GDM1 (cell line): ENCODE results near the gene HMGN3.

Experiments
- DNase-seq: peaks from one replicate; lab custom pipeline; 2025; lab: John Stamatoyannopoulos, UW

The HMGN3 gene

GRCh38 chr6:79232696-79233462 is 1.6 kb downstream of the HMGN3 start:
- DNase-seq: no peak

GRCh38 chr6:79231666-79232065 is 2.8 kb downstream of the HMGN3 start:
- no peak for DNase-seq

- DNase-seq: no peak
Observed at GRCh38 chr6:79231101-79231500, 3.4 kb downstream of the HMGN3 start.

- no peak for DNase-seq
Observed at GRCh38 chr6:79230149-79230548, 4.3 kb downstream of the HMGN3 start.

GRCh38 chr6:79227445-79227844 is 7.0 kb downstream of the HMGN3 start:
- DNase-seq: no peak

- DNase-seq: no peak
Observed at GRCh38 chr6:79226660-79227059, 7.8 kb downstream of the HMGN3 start.

GRCh38 chr6:79225717-79226599 is 8.5 kb downstream of the HMGN3 start:
- no peak for DNase-seq

GRCh38 chr6:79223611-79224404 is 10.7 kb downstream of the HMGN3 start:
- DNase-seq: no peak

GRCh38 chr6:79215213-79215824 is 19.2 kb downstream of the HMGN3 start:
- no peak for DNase-seq

- no peak for DNase-seq
Observed at GRCh38 chr6:79212859-79213258, 21.6 kb downstream of the HMGN3 start.

- DNase-seq: no peak
Observed at GRCh38 chr6:79208816-79209215, 25.7 kb downstream of the HMGN3 start.

- no peak for DNase-seq
Observed at GRCh38 chr6:79203753-79204253, 30.7 kb downstream of the HMGN3 start.

- no peak for DNase-seq
Observed at GRCh38 chr6:79202556-79202955, 31.9 kb downstream of the HMGN3 start.

- DNase-seq: no peak
Observed at GRCh38 chr6:79201983-79202382, 32.5 kb downstream of the HMGN3 start.

GRCh38 chr6:79201143-79201542 is 33.3 kb downstream of the HMGN3 start:
- no peak for DNase-seq

- DNase-seq: no peak
Observed at GRCh38 chr6:79196912-79197311, 37.6 kb downstream of the HMGN3 start.

GRCh38 chr6:79193971-79194370 is 40.5 kb downstream of the HMGN3 start:
- no peak for DNase-seq

- DNase-seq: no peak
Observed at GRCh38 chr6:79189760-79190350, 44.6 kb downstream of the HMGN3 start.

- no peak for DNase-seq
Observed at GRCh38 chr6:79188885-79189480, 45.5 kb downstream of the HMGN3 start.

GRCh38 chr6:79188107-79188506 is 46.4 kb downstream of the HMGN3 start:
- DNase-seq: no peak

GRCh38 chr6:79186564-79186963 is 47.9 kb downstream of the HMGN3 start:
- no peak for DNase-seq
